A673 (cell line): ENCODE results near the gene ABI3BP. TPM values are rescaled to one million over a fixed set of nuclear protein-coding genes. Genes with fewer than 3 reads are reported as not detected.
A peak's percentile ranks its signal among the peaks of the same experiment; 100 is the strongest.

Experiments used
- BruUV-seq: library from RNA; stranded (reverse); fragments of 400-500 nt; replicated peaks from 2 replicates; lab custom pipeline; 2021; lab: Mats Ljungman, UMichigan
- CTCF ChIA-PET: fragments of 300-600 bp; sonication (Branson Sonifier 250); formaldehyde crosslinking; loops from one replicate; lab custom pipeline; 2022; ENCODE audit warnings: antibody characterized with exemption; lab: Charles Lee
- POLR2A ChIA-PET: fragments of 300-600 bp; sonication (Branson Sonifier 250); formaldehyde crosslinking; loops from one replicate; lab custom pipeline; 2022; ENCODE audit warnings: antibody characterized with exemption; ENCODE audit not compliant: low non-redundant PET; lab: Charles Lee
- DNase-seq: peaks from one replicate; pipeline ENCODE4 v3.0.0-alpha.2; 2015; ENCODE audit warnings: low spot score
- H3K27ac ChIP-seq: fragments of 200-600 bp; sonication (generic); 2 replicates; pipeline ENCODE4 v1.5.1; 2016; ENCODE audit warnings: mixed run types, low read depth, mild to moderate bottlenecking, mixed read lengths, antibody characterized with exemption, low read length; ENCODE audit not compliant: poor library complexity, severe bottlenecking
- H3K27me3 ChIP-seq: fragments of 200-600 bp; sonication (generic); replicated peaks from 2 replicates; pipeline ENCODE4 v1.6.1; 2017; ENCODE audit warnings: mixed run types, low read depth, mild to moderate bottlenecking, mixed read lengths, antibody characterized with exemption, low read length; ENCODE audit not compliant: insufficient read depth, poor library complexity
- H3K36me3 ChIP-seq: fragments of 200-600 bp; sonication (generic); 2 replicates; pipeline ENCODE4 v1.6.1; 2016; ENCODE audit warnings: mixed run types, mild to moderate bottlenecking, mixed read lengths, antibody characterized with exemption, low read length; ENCODE audit not compliant: insufficient read depth, poor library complexity, severe bottlenecking
- H3K4me1 ChIP-seq: fragments of 200-600 bp; sonication (generic); 2 replicates; pipeline ENCODE4 v1.6.1; 2017; ENCODE audit warnings: mixed run types, mild to moderate bottlenecking, mixed read lengths, antibody characterized with exemption, low read length; ENCODE audit not compliant: insufficient read depth, poor library complexity, severe bottlenecking
- H3K4me3 ChIP-seq: fragments of 200-600 bp; sonication (generic); 2 replicates; pipeline ENCODE4 v1.5.1; 2016; ENCODE audit warnings: low read depth, mixed run types, mild to moderate bottlenecking, mixed read lengths, low read length; ENCODE audit not compliant: poor library complexity, severe bottlenecking
- H3K9me3 ChIP-seq: fragments of 200-600 bp; sonication (generic); 2 replicates; pipeline ENCODE4 v1.6.1; 2016; ENCODE audit warnings: mixed run types, low read depth, mild to moderate bottlenecking, mixed read lengths, antibody characterized with exemption, low read length; ENCODE audit not compliant: poor library complexity, severe bottlenecking
- EZH2 ChIP-seq: fragments of 200-600 bp; sonication (generic); IDR thresholded peaks from 2 replicates; pipeline ENCODE4 v1.6.1; 2017; ENCODE audit warnings: borderline replicate concordance, low read depth, mild to moderate bottlenecking, mixed read lengths, antibody characterized with exemption, low read length; ENCODE audit not compliant: poor library complexity, severe bottlenecking
- intact Hi-C: fragments of 100-400 bp; cut with micrococcal nuclease; formaldehyde crosslinking; loops from one replicate; pipeline ENCODE4 v1.10.0; 2022; ENCODE audit not compliant: unreplicated experiment
- total RNA-seq: library from RNA; stranded (reverse); gene quantifications from 2 replicates; pipeline ENCODE4 v1.2.3, GENCODE V29; 2021
- TF ChIP-seq, protein P1 (sequence below): fragments of 300-800, 200-600 bp; sonication (generic); conservative IDR thresholded peaks from 2 replicates; pipeline ENCODE4 v1.5.1; 2017; ENCODE audit warnings: low read depth, mild to moderate bottlenecking, antibody characterized with exemption, low read length, moderate library complexity, mixed read lengths

ABI3BP gene
- total RNA-seq, 1 experiment from 2014 or later = 5.2 TPM

- no peaks in the 10 kb centered on the region for H3K36me3 ChIP-seq
- no peaks in the 10 kb centered on the region for H3K4me1 ChIP-seq
- H3K9me3 ChIP-seq = no peaks in the 10 kb centered on the region
- H3K27me3 ChIP-seq = no peaks in the 10 kb centered on the region
- DNase-seq = peak; percentile 14
- H3K4me3 ChIP-seq = peak overlapping the region; percentile 16
- no peak for TF ChIP-seq EZH2
- TF ChIP-seq, protein P1, sequence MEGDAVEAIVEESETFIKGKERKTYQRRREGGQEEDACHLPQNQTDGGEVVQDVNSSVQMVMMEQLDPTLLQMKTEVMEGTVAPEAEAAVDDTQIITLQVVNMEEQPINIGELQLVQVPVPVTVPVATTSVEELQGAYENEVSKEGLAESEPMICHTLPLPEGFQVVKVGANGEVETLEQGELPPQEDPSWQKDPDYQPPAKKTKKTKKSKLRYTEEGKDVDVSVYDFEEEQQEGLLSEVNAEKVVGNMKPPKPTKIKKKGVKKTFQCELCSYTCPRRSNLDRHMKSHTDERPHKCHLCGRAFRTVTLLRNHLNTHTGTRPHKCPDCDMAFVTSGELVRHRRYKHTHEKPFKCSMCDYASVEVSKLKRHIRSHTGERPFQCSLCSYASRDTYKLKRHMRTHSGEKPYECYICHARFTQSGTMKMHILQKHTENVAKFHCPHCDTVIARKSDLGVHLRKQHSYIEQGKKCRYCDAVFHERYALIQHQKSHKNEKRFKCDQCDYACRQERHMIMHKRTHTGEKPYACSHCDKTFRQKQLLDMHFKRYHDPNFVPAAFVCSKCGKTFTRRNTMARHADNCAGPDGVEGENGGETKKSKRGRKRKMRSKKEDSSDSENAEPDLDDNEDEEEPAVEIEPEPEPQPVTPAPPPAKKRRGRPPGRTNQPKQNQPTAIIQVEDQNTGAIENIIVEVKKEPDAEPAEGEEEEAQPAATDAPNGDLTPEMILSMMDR = no peak
- H3K27ac ChIP-seq = no peak overlapping the region
- no TSS peak for BruUV-seq
- intact Hi-C loops = no loop called here
- ChIA-PET POLR2A (no interaction called here), CTCF (no interaction called here)
Observed at GRCh38 chr3:100992231-100993012, 799 bp downstream of the ABI3BP start.

DNA sequence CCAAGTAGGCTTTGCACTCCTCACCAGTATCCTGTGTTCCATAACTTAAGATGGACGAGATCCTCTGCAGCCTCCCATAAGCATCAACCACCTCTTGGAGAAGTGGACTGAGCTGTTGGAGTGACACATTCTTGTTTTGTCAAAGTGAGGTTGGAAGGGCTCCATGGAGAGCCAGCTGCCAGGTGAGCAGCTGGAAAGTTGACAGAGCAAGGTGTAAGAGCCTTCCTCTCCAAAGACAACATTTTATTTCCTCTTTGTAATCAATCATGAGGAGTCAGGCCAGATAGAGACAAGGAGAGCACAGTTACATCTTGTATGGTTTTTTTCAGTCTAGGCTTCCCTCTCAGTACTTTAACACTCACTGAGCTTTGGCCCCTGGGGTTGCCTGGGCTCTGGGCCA is 5.1 kb downstream of the ABI3BP start:
- H3K4me3 ChIP-seq = no peak overlapping the region
- TF ChIP-seq EZH2 = no peak
- TF ChIP-seq, protein P1 = no peak
- H3K9me3 ChIP-seq = no peaks in the 10 kb centered on the region
- no TSS peak for BruUV-seq
- DNase-seq = no peak
- POLR2A ChIA-PET = no interaction called here
- no peak overlapping the region for H3K27ac ChIP-seq
- H3K36me3 ChIP-seq = no peaks in the 10 kb centered on the region
- H3K4me1 ChIP-seq = no peaks in the 10 kb centered on the region
- CTCF ChIA-PET = no interaction called here
- intact Hi-C loops = no loop called here
- H3K27me3 ChIP-seq = no peaks in the 10 kb centered on the region

GRCh38 chr3:100984308-100984707 is 8.9 kb downstream of the ABI3BP start:
- intact Hi-C loops = no loop called here
- Histone ChIP-seq H3K27ac (no peak overlapping the region), H3K4me3 (no peak overlapping the region), H3K9me3 (no peaks in the 10 kb centered on the region), H3K36me3 (no peaks in the 10 kb centered on the region), H3K4me1 (no peaks in the 10 kb centered on the region), H3K27me3 (no peaks in the 10 kb centered on the region)
- BruUV-seq = no TSS peak
- CTCF ChIA-PET = no interaction called here
- no peak for DNase-seq
- no peak for TF ChIP-seq EZH2
- TF ChIP-seq, protein P1 = no peak
- POLR2A ChIA-PET = no interaction called here
